HCT116 (cell line): ENCODE results near the gene GPC5. TPM values are rescaled to one million over a fixed set of nuclear protein-coding genes. Genes with fewer than 3 reads are reported as not detected.

ENCODE experiments used
- ATAC-seq: fragments of 200-7000 bp; cut with Tn5 transposase; 2 replicates; pipeline ENCODE4 v1.9.1; 2020; ENCODE audit warnings: mild to moderate bottlenecking, moderate library complexity
- BruUV-seq: library from RNA; stranded (reverse); fragments of 400-500 nt; replicated peaks from 2 replicates; lab custom pipeline; 2021; lab: Mats Ljungman, UMichigan
- CTCF ChIA-PET: fragments of 300-600 bp; sonication (Branson Sonifier 250); formaldehyde crosslinking; loops from one replicate; lab custom pipeline; 2021; ENCODE audit warnings: antibody characterized with exemption; lab: Charles Lee
- POLR2A ChIA-PET: fragments of 300-600, 350-600 bp; sonication (Branson Sonifier 250); formaldehyde crosslinking; loops from one replicate; lab custom pipeline; 2021; ENCODE audit warnings: antibody characterized with exemption; lab: Charles Lee
- RAD21 ChIA-PET, 2 experiments: fragments of 300-600 bp; sonication (Branson Sonifier 250); formaldehyde crosslinking; loops; one replicate each; lab custom pipeline; 2023; ENCODE audit warnings: low total read pairs in 2 of 2; ENCODE audit not compliant: uncharacterized antibody in 2 of 2, unreplicated experiment in 2 of 2, low non-redundant PET in 1 of 2; lab: Charles Lee
- DNase-seq: peaks from one replicate; pipeline ENCODE4 v3.0.0-alpha.2; 2010; ENCODE audit warnings: low read depth, low spot score
- H2AFZ ChIP-seq: fragments of 200-600 bp; shearing (Covaris generic), sonication (generic); 2 replicates; pipeline ENCODE4 v1.6.1; 2017; ENCODE audit warnings: low read depth, mixed run types, mixed read lengths, antibody characterized with exemption, low read length; ENCODE audit not compliant: poor library complexity, severe bottlenecking
- H3K27ac ChIP-seq: 2 replicates; pipeline ENCODE4 v1.5.1; 2012; ENCODE audit warnings: low read depth, low read length
- H3K27me3 ChIP-seq: fragments of 200-600 bp; sonication (generic); 2 replicates; pipeline ENCODE4 v1.6.1; 2016; ENCODE audit warnings: mixed run types, low read length, mixed read lengths; ENCODE audit not compliant: insufficient read depth
- H3K36me3 ChIP-seq, 2 experiments: fragments of 200-500 bp in 1 of 2; fragments of 200-600 bp in 1 of 2; sonication (Bioruptor generic) in 1 of 2; sonication (generic) in 1 of 2; 2 replicates each; pipeline versions ENCODE4 v1.5.1 to v1.6.1; 2014 to 2016; ENCODE audit warnings: low read length in 2 of 2, inconsistent platforms in 1 of 2, mixed read lengths in 1 of 2, mixed run types in 1 of 2; ENCODE audit not compliant: insufficient read depth in 2 of 2, control insufficient read depth in 1 of 2
- H3K4me1 ChIP-seq, 2 experiments: fragments of 200-600 bp in 1 of 2; sonication (generic) in 1 of 2; 2 replicates each; pipeline versions ENCODE4 v1.5.1 to v1.6.1; 2012 to 2017; ENCODE audit warnings: low read length in 2 of 2, inconsistent platforms in 1 of 2, mild to moderate bottlenecking in 1 of 2, mixed read lengths in 1 of 2, mixed run types in 1 of 2, moderate library complexity in 1 of 2; ENCODE audit not compliant: insufficient read depth in 2 of 2, control insufficient read depth in 1 of 2
- H3K4me2 ChIP-seq: fragments of 200-600 bp; sonication (generic); 2 replicates; pipeline ENCODE4 v1.6.1; 2017; ENCODE audit warnings: mixed run types, low read length, mixed read lengths
- H3K4me3 ChIP-seq, 2 experiments: fragments of 200-600 bp in 1 of 2; sonication (generic) in 1 of 2; replicated peaks in 1 of 2; 2 replicates each; pipeline ENCODE4 v1.5.1; 2011 to 2016; ENCODE audit warnings: low read length in 2 of 2, control low read depth in 1 of 2, low read depth in 1 of 2, mild to moderate bottlenecking in 1 of 2, mixed read lengths in 1 of 2, mixed run types in 1 of 2
- H3K79me2 ChIP-seq: fragments of 200-600 bp; sonication (generic); 2 replicates; pipeline ENCODE4 v1.6.1; 2017; ENCODE audit warnings: mild to moderate bottlenecking, mixed run types, low read length, moderate library complexity, mixed read lengths; ENCODE audit not compliant: insufficient read depth
- H3K9ac ChIP-seq: fragments of 200-600 bp; sonication (generic); 2 replicates; pipeline ENCODE4 v1.6.1; 2016; ENCODE audit warnings: low read length, mixed read lengths
- H3K9me2 ChIP-seq: fragments of 200-600 bp; sonication (generic), shearing (Covaris generic); 2 replicates; pipeline ENCODE4 v1.6.1; 2017; ENCODE audit warnings: mixed run types, mild to moderate bottlenecking, moderate library complexity; ENCODE audit not compliant: insufficient read depth
- H3K9me3 ChIP-seq, 2 experiments: fragments of 200-500 bp in 1 of 2; fragments of 200-600 bp in 1 of 2; sonication (Bioruptor generic) in 1 of 2; sonication (generic) in 1 of 2; 2 replicates each; pipeline ENCODE4 v1.6.1; 2014 to 2017; ENCODE audit warnings: low read length in 2 of 2, mixed read lengths in 2 of 2, inconsistent platforms in 1 of 2, low read depth in 1 of 2, mild to moderate bottlenecking in 1 of 2, mixed run types in 1 of 2, moderate library complexity in 1 of 2; ENCODE audit not compliant: control insufficient read depth in 1 of 2, insufficient read depth in 1 of 2
- H4K20me1 ChIP-seq: fragments of 200-600 bp; sonication (generic), shearing (Covaris generic); 2 replicates; pipeline ENCODE4 v1.6.1; 2017; ENCODE audit warnings: mixed run types, mild to moderate bottlenecking, moderate library complexity; ENCODE audit not compliant: insufficient read depth
- CBX3 ChIP-seq: IDR thresholded peaks from 2 replicates; pipeline ENCODE4 v1.6.1; 2012; ENCODE audit warnings: low read depth
- CTCF ChIP-seq, 3 experiments: fragments of 200-600 bp in 1 of 3; sonication (generic) in 1 of 3; IDR thresholded peaks in 2 of 3; conservative IDR thresholded peaks in 1 of 3; 2 replicates each; pipeline ENCODE4 v1.5.1; 2012 to 2017; ENCODE audit warnings: low read depth in 2 of 3, low read length in 2 of 3, antibody characterized with exemption in 1 of 3, borderline replicate concordance in 1 of 3, control low read depth in 1 of 3, mild to moderate bottlenecking in 1 of 3, mixed read lengths in 1 of 3, mixed run types in 1 of 3, moderate library complexity in 1 of 3; ENCODE audit not compliant: insufficient read depth in 1 of 3
- EGR1 ChIP-seq: IDR thresholded peaks from 2 replicates; pipeline ENCODE4 v1.6.1; 2012; ENCODE audit warnings: low read depth
- FOSL1 ChIP-seq: IDR thresholded peaks from 2 replicates; pipeline ENCODE4 v1.6.1; 2012; ENCODE audit warnings: low read depth
- JUND ChIP-seq: IDR thresholded peaks from 2 replicates; pipeline ENCODE4 v1.6.1; 2012
- POLR2A ChIP-seq: IDR thresholded peaks from 2 replicates; pipeline ENCODE4 v1.7.0; 2011; ENCODE audit warnings: borderline replicate concordance; ENCODE audit not compliant: insufficient read depth, insufficient read length; ENCODE audit errors: extremely low read depth
- POLR2AphosphoS5 ChIP-seq: IDR thresholded peaks from 2 replicates; pipeline ENCODE4 v1.6.1; 2011; ENCODE audit warnings: mild to moderate bottlenecking, low read depth, low read length, moderate library complexity
- SP1 ChIP-seq: IDR thresholded peaks from 2 replicates; pipeline ENCODE4 v1.6.1; 2012; ENCODE audit warnings: low read depth
- TCF7L2 ChIP-seq: IDR thresholded peaks from 2 replicates; pipeline ENCODE4 v1.7.0; 2011; ENCODE audit warnings: borderline replicate concordance, inconsistent platforms; ENCODE audit not compliant: insufficient read depth, insufficient read length; ENCODE audit errors: extremely low read depth
- YY1 ChIP-seq: IDR thresholded peaks from 2 replicates; pipeline ENCODE4 v1.6.1; 2011; ENCODE audit warnings: low read length, low read depth, moderate library complexity, mild to moderate bottlenecking; ENCODE audit not compliant: insufficient replicate concordance; ENCODE audit errors: extremely low read depth
- ZBTB33 ChIP-seq: IDR thresholded peaks from 2 replicates; pipeline ENCODE4 v1.6.1; 2011; ENCODE audit warnings: mild to moderate bottlenecking, low read length, moderate library complexity; ENCODE audit not compliant: insufficient replicate concordance; ENCODE audit errors: extremely low read depth
- ZNF274 ChIP-seq: fragments of 200-500 bp; sonication (Bioruptor generic); IDR thresholded peaks from 2 replicates; pipeline ENCODE4 v1.6.1; 2014; ENCODE audit warnings: mild to moderate bottlenecking, low read depth, low read length, inconsistent platforms
- intact Hi-C: fragments of 100-400 bp; cut with micrococcal nuclease; formaldehyde crosslinking; loops from 2 replicates; pipeline ENCODE4 v1.10.0; 2022
- total RNA-seq: library from RNA; stranded (reverse); gene quantifications from one replicate; pipeline ENCODE4 v1.2.1, GENCODE V29; 2021; ENCODE audit not compliant: unreplicated experiment
- TF ChIP-seq, protein P1 (sequence below): IDR thresholded peaks from 2 replicates; pipeline ENCODE4 v1.6.1; 2012; ENCODE audit warnings: low read depth

Gene GPC5
- total RNA-seq, 1 experiment from 2014 or later: not detected

DNA sequence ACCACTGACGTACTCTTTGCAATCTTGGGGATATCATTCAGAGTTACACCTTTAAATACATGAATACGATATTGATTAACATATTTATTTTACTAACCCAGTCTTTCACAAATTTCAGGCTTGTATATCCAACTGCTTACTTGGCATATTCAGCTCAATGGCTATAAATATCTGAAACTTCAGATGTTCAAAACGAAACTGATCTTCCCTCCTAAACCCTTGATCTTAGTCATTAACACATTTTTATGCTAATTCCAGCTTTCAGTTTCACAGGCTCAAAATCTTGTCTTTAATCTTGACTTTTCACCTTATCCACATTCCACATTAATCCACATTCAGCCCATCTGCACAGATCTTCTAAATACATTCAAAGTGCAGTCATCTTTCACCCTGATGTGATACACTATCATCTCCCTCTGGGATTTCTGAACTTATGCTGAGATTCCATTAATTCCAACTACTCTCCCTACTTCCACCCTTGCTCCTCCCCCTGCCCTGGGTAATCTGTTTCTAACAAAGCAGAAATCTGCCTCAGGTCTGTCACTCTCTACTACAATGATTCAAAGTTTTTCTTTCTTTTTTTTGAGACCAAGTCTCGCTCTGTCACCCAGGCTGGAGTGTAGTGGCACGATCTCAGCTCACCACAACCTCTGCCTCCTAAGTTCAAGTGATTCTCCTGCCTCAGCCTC is 387.2 kb downstream of the GPC5 start:
- H3K9ac ChIP-seq: no peak overlapping the region
- H3K4me2 ChIP-seq: no peak overlapping the region
- peaks cover 0 to 8% of the 10 kb centered on the region in 2 experiments; a peak in 1 of 4 replicates for H3K9me3 ChIP-seq
- ChIA-PET CTCF (no interaction called here), RAD21 (no interaction called here), POLR2A (no interaction called here)
- no peaks in the 10 kb centered on the region for H3K36me3 ChIP-seq
- DNase-seq (no peak), ATAC-seq (no peak)
- no peak overlapping the region for H2AFZ ChIP-seq
- H3K4me1 ChIP-seq: no peaks in the 10 kb centered on the region
- no peaks in the 10 kb centered on the region for H3K79me2 ChIP-seq
- H3K4me3 ChIP-seq: no peak overlapping the region
- H4K20me1 ChIP-seq: no peaks in the 10 kb centered on the region
- no peak for TF ChIP-seq SP1
- no peak for TF ChIP-seq POLR2A
- TF ChIP-seq CTCF (IDR thresholded peaks at IDR 0.05 in 2 of 3, conservative IDR thresholded peaks at IDR 0.05 in 1 of 3; ENCODE audit: borderline replicate concordance in 1 of 3, insufficient read depth in 1 of 3, low read depth in 2 of 3, low read length in 2 of 3): no peak
- TF ChIP-seq ZNF274: no peak
- no peak for TF ChIP-seq POLR2AphosphoS5
- no peak for TF ChIP-seq FOSL1
- TF ChIP-seq EGR1: no peak
- TF ChIP-seq YY1: no peak
- TF ChIP-seq, protein P1, sequence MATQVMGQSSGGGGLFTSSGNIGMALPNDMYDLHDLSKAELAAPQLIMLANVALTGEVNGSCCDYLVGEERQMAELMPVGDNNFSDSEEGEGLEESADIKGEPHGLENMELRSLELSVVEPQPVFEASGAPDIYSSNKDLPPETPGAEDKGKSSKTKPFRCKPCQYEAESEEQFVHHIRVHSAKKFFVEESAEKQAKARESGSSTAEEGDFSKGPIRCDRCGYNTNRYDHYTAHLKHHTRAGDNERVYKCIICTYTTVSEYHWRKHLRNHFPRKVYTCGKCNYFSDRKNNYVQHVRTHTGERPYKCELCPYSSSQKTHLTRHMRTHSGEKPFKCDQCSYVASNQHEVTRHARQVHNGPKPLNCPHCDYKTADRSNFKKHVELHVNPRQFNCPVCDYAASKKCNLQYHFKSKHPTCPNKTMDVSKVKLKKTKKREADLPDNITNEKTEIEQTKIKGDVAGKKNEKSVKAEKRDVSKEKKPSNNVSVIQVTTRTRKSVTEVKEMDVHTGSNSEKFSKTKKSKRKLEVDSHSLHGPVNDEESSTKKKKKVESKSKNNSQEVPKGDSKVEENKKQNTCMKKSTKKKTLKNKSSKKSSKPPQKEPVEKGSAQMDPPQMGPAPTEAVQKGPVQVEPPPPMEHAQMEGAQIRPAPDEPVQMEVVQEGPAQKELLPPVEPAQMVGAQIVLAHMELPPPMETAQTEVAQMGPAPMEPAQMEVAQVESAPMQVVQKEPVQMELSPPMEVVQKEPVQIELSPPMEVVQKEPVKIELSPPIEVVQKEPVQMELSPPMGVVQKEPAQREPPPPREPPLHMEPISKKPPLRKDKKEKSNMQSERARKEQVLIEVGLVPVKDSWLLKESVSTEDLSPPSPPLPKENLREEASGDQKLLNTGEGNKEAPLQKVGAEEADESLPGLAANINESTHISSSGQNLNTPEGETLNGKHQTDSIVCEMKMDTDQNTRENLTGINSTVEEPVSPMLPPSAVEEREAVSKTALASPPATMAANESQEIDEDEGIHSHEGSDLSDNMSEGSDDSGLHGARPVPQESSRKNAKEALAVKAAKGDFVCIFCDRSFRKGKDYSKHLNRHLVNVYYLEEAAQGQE: no peak
- no peak for TF ChIP-seq TCF7L2
- TF ChIP-seq JUND: no peak
- no peak for TF ChIP-seq CBX3
- no peak for TF ChIP-seq ZBTB33
- H3K27me3 ChIP-seq: no peaks in the 10 kb centered on the region
- no TSS peak for BruUV-seq
- intact Hi-C loops: no loop called here
- H3K27ac ChIP-seq: no peak overlapping the region
- H3K9me2 ChIP-seq: no peaks in the 10 kb centered on the region
